Measurements from ENCODE around the gene DGCR2.

DNA sequence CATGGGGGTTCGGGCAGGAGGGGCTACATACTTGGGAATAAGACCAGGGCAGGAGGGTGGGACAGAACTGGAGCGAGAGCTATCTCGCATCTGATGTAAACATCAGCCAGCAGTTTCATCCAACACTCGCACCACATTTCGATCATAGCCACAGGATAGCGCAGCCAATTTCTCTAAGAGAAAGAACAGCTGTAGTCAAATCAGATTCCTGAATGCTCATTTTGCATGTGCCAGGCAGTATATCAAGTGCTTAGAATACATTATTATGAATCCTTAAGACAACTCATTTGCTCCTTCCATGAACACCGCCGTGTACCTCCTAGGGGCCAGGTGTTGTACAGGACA, 14.5 kb downstream of the DGCR2 start:
- TF ChIP-seq, protein P1, sequence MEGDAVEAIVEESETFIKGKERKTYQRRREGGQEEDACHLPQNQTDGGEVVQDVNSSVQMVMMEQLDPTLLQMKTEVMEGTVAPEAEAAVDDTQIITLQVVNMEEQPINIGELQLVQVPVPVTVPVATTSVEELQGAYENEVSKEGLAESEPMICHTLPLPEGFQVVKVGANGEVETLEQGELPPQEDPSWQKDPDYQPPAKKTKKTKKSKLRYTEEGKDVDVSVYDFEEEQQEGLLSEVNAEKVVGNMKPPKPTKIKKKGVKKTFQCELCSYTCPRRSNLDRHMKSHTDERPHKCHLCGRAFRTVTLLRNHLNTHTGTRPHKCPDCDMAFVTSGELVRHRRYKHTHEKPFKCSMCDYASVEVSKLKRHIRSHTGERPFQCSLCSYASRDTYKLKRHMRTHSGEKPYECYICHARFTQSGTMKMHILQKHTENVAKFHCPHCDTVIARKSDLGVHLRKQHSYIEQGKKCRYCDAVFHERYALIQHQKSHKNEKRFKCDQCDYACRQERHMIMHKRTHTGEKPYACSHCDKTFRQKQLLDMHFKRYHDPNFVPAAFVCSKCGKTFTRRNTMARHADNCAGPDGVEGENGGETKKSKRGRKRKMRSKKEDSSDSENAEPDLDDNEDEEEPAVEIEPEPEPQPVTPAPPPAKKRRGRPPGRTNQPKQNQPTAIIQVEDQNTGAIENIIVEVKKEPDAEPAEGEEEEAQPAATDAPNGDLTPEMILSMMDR (IDR thresholded peaks at IDR 0.05; ENCODE audit: insufficient read depth, low read length, poor library complexity, severe bottlenecking) = no peak
- no peak for TF ChIP-seq EZH2phosphoT487 (conservative IDR thresholded peaks at IDR 0.05; ENCODE audit: low read length)
